HepG2 (cell line): ENCODE results near the gene LZTR1. TPM values are rescaled to one million over a fixed set of nuclear protein-coding genes. Genes with fewer than 3 reads are reported as not detected.

Source experiments
- BRCA1 ChIP-seq: sonication (generic); formaldehyde crosslinking; IDR thresholded peaks from 2 replicates; pipeline ENCODE4 v1.4.0; 2020; ENCODE audit warnings: missing genetic modification reagents
- CENPT ChIP-seq: sonication (generic); formaldehyde crosslinking; IDR thresholded peaks from 2 replicates; pipeline ENCODE4 v1.8.0; 2022; ENCODE audit warnings: low read depth, mild to moderate bottlenecking, moderate library complexity, missing genetic modification reagents
- DNMT3B ChIP-seq: conservative IDR thresholded peaks from 2 replicates; pipeline ENCODE4 v1.6.1; 2016; ENCODE audit warnings: missing biosample characterization, control low read depth
- EHMT2 ChIP-seq: fragments of 200-600 bp; sonication (generic); IDR thresholded peaks from 2 replicates; pipeline ENCODE4 v1.7.0; 2017; ENCODE audit warnings: antibody characterized with exemption, low read depth, low read length, borderline replicate concordance
- KLF13 ChIP-seq: sonication (generic); formaldehyde crosslinking; IDR thresholded peaks from 2 replicates; pipeline ENCODE4 v1.4.0; 2020; ENCODE audit warnings: mild to moderate bottlenecking, missing genetic modification reagents
- KLF16 ChIP-seq, 2 experiments: sonication (generic) in 1 of 2; formaldehyde crosslinking in 1 of 2; IDR thresholded peaks; 2 replicates each; pipeline versions ENCODE4 v1.6.1 to v1.8.0; 2016 to 2023; ENCODE audit warnings: missing genetic modification reagents in 2 of 2, missing compliant biosample characterization in 1 of 2
- MTERF4 ChIP-seq: sonication (generic); formaldehyde crosslinking; IDR thresholded peaks from 2 replicates; pipeline ENCODE4 v1.8.0; 2023; ENCODE audit warnings: mild to moderate bottlenecking, missing genetic modification reagents
- MXI1 ChIP-seq: IDR thresholded peaks from 3 replicates; pipeline ENCODE4 v1.6.1; 2012; ENCODE audit warnings: low read depth, low read length, inconsistent platforms, borderline replicate concordance
- POLR2AphosphoS5 ChIP-seq: IDR thresholded peaks from 2 replicates; pipeline ENCODE4 v1.6.1; 2012; ENCODE audit warnings: low read depth, low read length
- RBM22 ChIP-seq: fragments of 200-400 bp; formaldehyde crosslinking; optimal IDR thresholded peaks from 2 replicates; pipeline ENCODE3; 2017; ENCODE audit warnings: mild to moderate bottlenecking, low read length, moderate library complexity
- RFX1 ChIP-seq: fragments of 450-650 bp; IDR thresholded peaks from 2 replicates; pipeline ENCODE4 v1.6.1; 2017
- RFX3 ChIP-seq: IDR thresholded peaks from 2 replicates; pipeline ENCODE4 v1.6.1; 2016; ENCODE audit warnings: missing biosample characterization, missing genetic modification reagents
- SYNCRIP ChIP-seq: fragments of 200-400 bp; formaldehyde crosslinking; IDR thresholded peaks from 2 replicates; pipeline ENCODE4 v1.6.1; 2018; ENCODE audit warnings: mild to moderate bottlenecking, low read depth, low read length; ENCODE audit not compliant: insufficient read depth
- ZFP90 ChIP-seq: sonication (generic); formaldehyde crosslinking; IDR thresholded peaks from 2 replicates; pipeline ENCODE4 v1.8.0; 2022; ENCODE audit warnings: missing genetic modification reagents, mild to moderate bottlenecking, inconsistent platforms, borderline replicate concordance
- ZNF331 ChIP-seq: sonication (generic); formaldehyde crosslinking; IDR thresholded peaks from 2 replicates; pipeline ENCODE4 v1.4.0; 2020; ENCODE audit warnings: missing genetic modification reagents
- ZNF484 ChIP-seq: sonication (generic); formaldehyde crosslinking; IDR thresholded peaks from 2 replicates; pipeline ENCODE4 v1.5.1; 2020; ENCODE audit warnings: mild to moderate bottlenecking, low read depth, missing genetic modification reagents, borderline replicate concordance
- ZNF512 ChIP-seq: sonication (generic); formaldehyde crosslinking; IDR thresholded peaks from 2 replicates; pipeline ENCODE4 v1.4.0; 2020; ENCODE audit warnings: mild to moderate bottlenecking, missing genetic modification reagents
- ZNF564 ChIP-seq: sonication (generic); formaldehyde crosslinking; IDR thresholded peaks from 2 replicates; pipeline ENCODE4 v1.8.1; 2023; ENCODE audit warnings: mild to moderate bottlenecking, missing genetic modification reagents
- ZNF709 ChIP-seq: sonication (generic); formaldehyde crosslinking; IDR thresholded peaks from 2 replicates; pipeline ENCODE4 v1.5.0; 2020; ENCODE audit warnings: mild to moderate bottlenecking, missing genetic modification reagents
- ZNF724P ChIP-seq: sonication (generic); formaldehyde crosslinking; IDR thresholded peaks from 2 replicates; pipeline ENCODE4 v1.8.0; 2022; ENCODE audit warnings: missing genetic modification reagents, borderline replicate concordance
- ZNF839 ChIP-seq: sonication (generic); formaldehyde crosslinking; IDR thresholded peaks from 2 replicates; pipeline ENCODE4 v1.4.0; 2020; ENCODE audit warnings: missing genetic modification reagents, mild to moderate bottlenecking, borderline replicate concordance
- ZXDC ChIP-seq: sonication (generic); formaldehyde crosslinking; IDR thresholded peaks from 2 replicates; pipeline ENCODE4 v1.5.0; 2020; ENCODE audit warnings: mild to moderate bottlenecking, missing genetic modification reagents
- polyA plus RNA-seq, 8 experiments: library from polyadenylated mRNA; depleted of rRNA in 3 of 8; stranded (reverse) in 7 of 8; unstranded in 1 of 8; fragments of >200 nt; fragmentation: Illumina TruSeq in 4 of 8; extraction: Trizol in 4 of 8; gene quantifications; 2 replicates each; pipeline versions ENCODE4 v1.2.1 to v1.2.3, GENCODE V29; 2011 to 2016; ENCODE audit warnings: low read depth in 4 of 8, missing spikeins in 1 of 8, mixed read lengths in 1 of 8; ENCODE audit not compliant: insufficient read depth in 1 of 8
- total RNA-seq, 5 experiments: library from RNA; depleted of rRNA; stranded (reverse); fragments of >200 nt; fragmentation: Illumina TruSeq; extraction: Trizol; gene quantifications; 2 replicates each; pipeline ENCODE4 v1.2.3, GENCODE V29; 2016; ENCODE audit warnings: low read depth in 1 of 5

Gene LZTR1
- total and polyA plus RNA-seq, 2 of the 13 experiments (the other 11 are each of a cell fraction or from before 2014, with no cell fraction given), result 21.8 to 22.4 TPM

GRCh38 chr22:20981787-20982562 lies at the start of gene LZTR1 (continued):
- no peak for TF ChIP-seq ZNF512
- no peak for TF ChIP-seq RFX1
- TF ChIP-seq RBM22, result peak; percentile 93
- peak in 1 of 2 experiments; percentile 91; a peak in 1 of 4 replicates for TF ChIP-seq KLF16 (CRISPR knock-in tag; IDR thresholded peaks at IDR 0.05)
- peak; percentile 88 for TF ChIP-seq ZNF564 (CRISPR knock-in tag)
- TF ChIP-seq SYNCRIP, result no peak
- peak; percentile 67 for TF ChIP-seq ZNF331 (CRISPR knock-in tag)
- peak; percentile 52; the same call in 1 of the 2 replicates for TF ChIP-seq ZNF839 (CRISPR knock-in tag)
- 0 out of 2 replicates have a peak, but pooled peaks have one; percentile 22 for TF ChIP-seq ZXDC
- peak; percentile 93 for TF ChIP-seq KLF13
- TF ChIP-seq MTERF4 (CRISPR knock-in tag), result peak; percentile 85; the same call in 1 of the 2 replicates
- no peak for TF ChIP-seq DNMT3B (CRISPR knock-in tag)
- peak; percentile 59; the same call in 1 of the 3 replicates for TF ChIP-seq MXI1
- TF ChIP-seq EHMT2, result no peak
- TF ChIP-seq ZNF484 (CRISPR knock-in tag), result 0 out of 2 replicates have a peak, but pooled peaks have one; percentile 65
- TF ChIP-seq BRCA1 (CRISPR knock-in tag), result peak; percentile 87; the same call in 1 of the 2 replicates
- no peak for TF ChIP-seq CENPT (CRISPR knock-in tag)
- peak; percentile 96; the same call in 1 of the 2 replicates for TF ChIP-seq ZFP90 (CRISPR knock-in tag)
- peak; percentile 83; the same call in 1 of the 2 replicates for TF ChIP-seq ZNF709 (CRISPR knock-in tag)
- peak; percentile 25; the same call in 1 of the 2 replicates for TF ChIP-seq RFX3 (CRISPR knock-in tag)
- TF ChIP-seq ZNF724P (CRISPR knock-in tag), result peak; percentile 62; the same call in 1 of the 2 replicates
- TF ChIP-seq POLR2AphosphoS5, result peak; percentile 93
